Activated CD8-positive, alpha-beta T cell treated with anti-CD3 and anti-CD28 coated beads for 36 hours (primary cell): ENCODE measurements around the gene SNX12. TPM values are rescaled to one million over a fixed set of nuclear protein-coding genes. Genes with fewer than 3 reads are reported as not detected.

ENCODE experiments used
- ATAC-seq: fragments of 200-7000 bp; cut with Tn5 transposase; one replicate; pipeline ENCODE4 v1.10.0; 2021; ENCODE audit warnings: mild to moderate bottlenecking, moderate library complexity
- CTCF ChIA-PET: fragments of 350-600 bp; sonication (Branson Sonifier 250); formaldehyde crosslinking; loops from one replicate; lab custom pipeline; 2021; ENCODE audit warnings: antibody characterized with exemption; lab: Charles Lee
- POLR2A ChIA-PET: fragments of 350-600 bp; sonication (Branson Sonifier 250); formaldehyde crosslinking; loops from one replicate; lab custom pipeline; 2021; ENCODE audit warnings: antibody characterized with exemption; lab: Charles Lee
- DNase-seq: peaks from one replicate; pipeline ENCODE4 v3.0.0-alpha.2; 2020
- H3K27ac Mint-ChIP-seq: one replicate; pipeline ENCODE4 v1.8.0; 2021; ENCODE audit warnings: mild to moderate bottlenecking, mixed read lengths
- H3K27me3 Mint-ChIP-seq: one replicate; pipeline ENCODE4 v1.8.0; 2021; ENCODE audit warnings: mixed read lengths
- H3K36me3 Mint-ChIP-seq: one replicate; pipeline ENCODE4 v1.8.0; 2021; ENCODE audit warnings: low read depth, mixed read lengths
- H3K4me1 Mint-ChIP-seq: one replicate; pipeline ENCODE4 v1.8.0; 2021; ENCODE audit warnings: low read depth, mixed read lengths
- H3K4me3 Mint-ChIP-seq: one replicate; pipeline ENCODE4 v1.8.0; 2021; ENCODE audit warnings: mild to moderate bottlenecking, moderate library complexity, mixed read lengths
- H3K9me3 Mint-ChIP-seq: one replicate; pipeline ENCODE4 v1.8.0; 2021; ENCODE audit warnings: mixed read lengths
- CTCF ChIP-seq: fragments of 200-600 bp; IDR thresholded peaks from one replicate; pipeline ENCODE4 v1.8.0; 2022; ENCODE audit warnings: antibody characterized with exemption, mild to moderate bottlenecking
- intact Hi-C: fragments of 100-400 bp; cut with micrococcal nuclease; formaldehyde crosslinking; loops from one replicate; pipeline ENCODE4 v1.10.0; 2022
- total RNA-seq, 2 experiments: library from RNA; stranded (reverse); gene quantifications; one replicate each; pipeline ENCODE4 v1.2.3, GENCODE V29; 2021

SNX12 gene
- total RNA-seq, 2 experiments from 2014 or later = 33.5 to 34.6 TPM

DNA sequence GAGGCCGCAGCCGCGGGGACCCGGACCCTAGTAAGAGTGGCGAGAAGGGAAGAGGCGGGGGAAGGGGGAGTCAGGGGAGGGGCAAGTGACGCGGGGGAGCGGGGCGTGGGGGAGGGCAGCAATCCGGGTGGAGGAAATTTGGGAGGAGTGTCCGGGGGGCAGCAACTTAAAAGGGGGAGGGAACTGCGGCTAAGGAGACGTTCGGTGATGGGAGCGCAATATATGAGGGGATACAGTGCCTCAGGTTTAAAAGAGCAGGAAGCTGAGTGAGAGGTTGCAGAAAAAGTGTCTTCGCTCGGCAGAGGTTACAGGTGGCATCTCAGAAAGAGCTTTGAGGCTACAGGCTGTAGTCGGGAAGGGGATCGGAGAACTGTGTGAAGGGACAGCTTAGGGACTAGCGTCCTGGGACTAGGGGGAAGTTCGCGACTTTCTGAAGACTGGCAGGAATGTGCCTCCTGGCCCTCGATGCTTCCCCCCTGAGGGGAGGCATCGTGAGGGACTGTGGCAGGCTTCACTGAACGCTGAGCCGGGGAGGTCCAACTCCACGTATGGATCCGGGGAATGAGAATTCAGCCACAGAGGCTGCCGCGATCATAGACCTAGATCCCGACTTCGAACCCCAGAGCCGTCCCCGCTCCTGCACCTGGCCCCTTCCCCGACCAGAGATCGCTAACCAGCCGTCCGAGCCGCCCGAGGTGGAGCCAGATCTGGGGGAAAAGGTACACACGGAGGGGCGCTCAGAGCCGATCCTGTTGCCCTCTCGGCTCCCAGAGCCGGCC is 28.0 kb upstream of the SNX12 start:
- Mint-ChIP-seq H3K4me1 (peaks cover 34% of the 10 kb centered on the region), H3K36me3 (no peaks in the 10 kb centered on the region), H3K27me3 (no peaks in the 10 kb centered on the region), H3K9me3 (no peaks in the 10 kb centered on the region), H3K27ac (peak overlapping the region; percentile 87), H3K4me3 (peak overlapping the region; percentile 85)
- ATAC-seq = peak; percentile 48
- intact Hi-C loops = loop anchor here (5.0 kb wide), 1 partner anchor 86 kb away; no protein-coding TSS in a partner anchor
- CTCF ChIA-PET = interaction anchor here (1.3 to 2.8 kb wide), 2 partner anchors 16 to 84 kb away, joined by 3 to 7 read pairs; partner anchors contain the start of gene IL2RG
- POLR2A ChIA-PET = interaction anchor here (0.9 to 1.1 kb wide), 4 partner anchors 9 to 33 kb away, joined by 3 to 5 read pairs (median 4); no protein-coding TSS in a partner anchor
- no peak for TF ChIP-seq CTCF
- no peak for DNase-seq

- CTCF ChIA-PET = interaction anchor here (1.3 to 2.8 kb wide), 3 partner anchors 16 to 85 kb away, joined by 3 to 7 read pairs (median 3); partner anchors contain the start of gene IL2RG
- Mint-ChIP-seq H3K27ac (peak within 1 kb of the TSS; percentile 87), H3K4me1 (peaks cover 28% of the 10 kb centered on the region), H3K27me3 (no peaks in the 10 kb centered on the region), H3K4me3 (peak within 1 kb of the TSS; percentile 85), H3K9me3 (no peaks in the 10 kb centered on the region), H3K36me3 (no peaks in the 10 kb centered on the region)
- ATAC-seq (peak; percentile 89), DNase-seq (peak; percentile 93)
- POLR2A ChIA-PET = interaction anchor here (0.9 to 1.1 kb wide), 4 partner anchors 10 to 34 kb away, joined by 3 to 5 read pairs (median 4); no protein-coding TSS in a partner anchor
- no peak for TF ChIP-seq CTCF
- intact Hi-C loops = loop anchor here (5.0 kb wide), 1 partner anchor 87 kb away; no protein-coding TSS in a partner anchor
Measured at GRCh38 chrX:71095555-71095980, 27.4 kb upstream of the SNX12 start, which contains the start of gene FOXO4. TSS of gene FOXO4 (plus strand) at chrX:71095851. CDS start at chrX:71096529, 678 bp downstream.

DNA sequence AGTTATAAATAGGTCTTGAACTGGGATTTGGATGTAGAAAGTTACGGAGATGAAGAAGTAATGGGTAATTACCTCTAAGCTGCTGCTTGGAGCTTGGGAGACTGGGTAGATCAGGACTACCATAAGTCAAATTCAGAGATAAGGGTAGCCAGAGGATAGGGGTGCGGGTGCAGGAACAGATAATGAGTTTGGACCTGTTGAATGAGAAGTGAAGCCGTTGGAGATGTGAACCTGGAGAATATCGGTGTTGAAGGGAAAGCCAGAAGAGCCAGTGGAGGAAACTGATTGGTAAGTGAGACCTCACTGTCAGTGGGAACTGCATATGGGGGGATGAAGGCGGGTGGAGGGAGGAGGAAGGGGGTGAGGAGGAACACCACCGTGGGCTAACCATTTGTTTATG is 26.9 kb upstream of the SNX12 start:
- Mint-ChIP-seq H3K36me3 (no peaks in the 10 kb centered on the region), H3K9me3 (no peaks in the 10 kb centered on the region), H3K4me3 (peak overlapping the region; percentile 85), H3K4me1 (peaks cover 26% of the 10 kb centered on the region), H3K27me3 (no peaks in the 10 kb centered on the region), H3K27ac (peak overlapping the region; percentile 87)
- DNase-seq (no peak), ATAC-seq (no peak)
- CTCF ChIA-PET = interaction anchor here (1.6 kb wide), 1 partner anchor 36 kb away, joined by 3 read pairs; no protein-coding TSS in a partner anchor
- POLR2A ChIA-PET = no interaction called here
- TF ChIP-seq CTCF = no peak
- intact Hi-C loops = loop anchor here (5.0 kb wide), 1 partner anchor 87 kb away; no protein-coding TSS in a partner anchor

DNA sequence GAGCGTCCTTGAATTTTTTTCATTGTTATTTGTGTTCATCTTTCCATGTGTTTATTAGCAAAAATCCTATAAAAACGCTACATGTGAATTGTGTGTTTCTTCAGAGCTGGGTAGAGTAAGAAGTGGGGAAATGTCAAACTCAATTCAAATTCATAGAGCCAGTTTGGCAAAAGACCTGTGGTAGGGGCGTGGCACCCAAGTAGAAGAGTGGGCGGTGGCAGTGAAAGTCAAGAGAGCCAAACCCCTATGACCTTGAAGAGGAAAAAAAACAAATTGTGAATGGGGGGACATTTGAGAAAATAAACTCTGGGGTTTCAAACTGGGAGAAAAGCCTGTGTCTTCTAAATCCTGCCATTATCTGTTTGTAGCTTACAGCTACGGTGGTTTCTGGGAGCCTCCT is 23.1 kb upstream of the SNX12 start:
- POLR2A ChIA-PET = no interaction called here
- Mint-ChIP-seq H3K4me3 (no peak overlapping the region), H3K4me1 (peaks cover 7% of the 10 kb centered on the region), H3K36me3 (no peaks in the 10 kb centered on the region), H3K9me3 (no peaks in the 10 kb centered on the region), H3K27me3 (no peaks in the 10 kb centered on the region), H3K27ac (no peak overlapping the region)
- CTCF ChIA-PET = no interaction called here
- intact Hi-C loops = no loop called here
- TF ChIP-seq CTCF = no peak
- ATAC-seq (no peak), DNase-seq (no peak)

DNA sequence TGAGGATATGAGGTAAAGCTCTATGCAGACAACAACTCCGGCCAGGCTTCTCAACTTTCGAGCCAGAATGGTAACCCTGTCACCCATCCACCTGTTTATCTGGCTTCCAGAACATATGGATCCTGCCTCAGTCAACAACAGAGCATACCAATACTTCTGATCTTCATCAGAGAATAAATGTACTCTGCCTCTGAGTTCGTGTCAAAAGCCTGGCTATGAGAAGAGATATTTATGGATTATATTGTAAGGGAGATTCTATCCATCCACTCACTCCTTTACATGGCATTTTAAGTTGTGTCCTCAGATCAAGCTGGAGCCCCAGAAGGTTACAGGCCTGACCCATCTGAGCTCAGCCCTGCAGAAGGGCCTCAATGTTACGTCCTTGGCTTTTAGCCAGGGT is 17.8 kb upstream of the SNX12 start:
- DNase-seq (no peak), ATAC-seq (no peak)
- Mint-ChIP-seq H3K9me3 (no peaks in the 10 kb centered on the region), H3K4me1 (peaks cover 8% of the 10 kb centered on the region), H3K27me3 (no peaks in the 10 kb centered on the region), H3K36me3 (no peaks in the 10 kb centered on the region), H3K27ac (no peak overlapping the region), H3K4me3 (no peak overlapping the region)
- intact Hi-C loops = no loop called here
- POLR2A ChIA-PET = no interaction called here
- CTCF ChIA-PET = interaction anchor here (1.5 to 2.0 kb wide), 2 partner anchors 14 to 93 kb away, joined by 3 to 5 read pairs; no protein-coding TSS in a partner anchor
- TF ChIP-seq CTCF = no peak
